Measurements from ENCODE around the gene CXCR4.

CXCR4 gene

GRCh38 chr2:136117909-136118818 lies at the start of gene CXCR4:
Gene CXCR4, minus strand, starts transcription at chr2:136118149. Its CDS starts 89 bp downstream, at chr2:136118060.
- peak; percentile 82 for DNase-seq

GRCh38 chr2:136164280-136164776 lies 46.4 kb upstream of the CXCR4 start:
- DNase-seq: no peak

- no peak for DNase-seq
Measured at GRCh38 chr2:136162438-136162837, 44.5 kb upstream of the CXCR4 start.

- no peak for DNase-seq
Measured at GRCh38 chr2:136156411-136156810, 38.5 kb upstream of the CXCR4 start.

- DNase-seq: no peak
Measured at GRCh38 chr2:136154384-136154783, 36.4 kb upstream of the CXCR4 start.

GRCh38 chr2:136151021-136151971 lies 33.3 kb upstream of the CXCR4 start:
- DNase-seq: no peak

GRCh38 chr2:136149011-136149410 lies 31.1 kb upstream of the CXCR4 start:
- no peak for DNase-seq

GRCh38 chr2:136146564-136146963 lies 28.6 kb upstream of the CXCR4 start:
- DNase-seq: no peak

- DNase-seq: no peak
Measured at GRCh38 chr2:136143603-136144451, 25.9 kb upstream of the CXCR4 start.

GRCh38 chr2:136141510-136142149 lies 23.7 kb upstream of the CXCR4 start:
- no peak for DNase-seq

- DNase-seq: no peak
Measured at GRCh38 chr2:136139631-136140030, 21.7 kb upstream of the CXCR4 start.

GRCh38 chr2:136137982-136138381 lies 20.0 kb upstream of the CXCR4 start:
- no peak for DNase-seq

- DNase-seq: no peak
Measured at GRCh38 chr2:136136931-136137330, 19.0 kb upstream of the CXCR4 start.

GRCh38 chr2:136135921-136136906 lies 18.3 kb upstream of the CXCR4 start:
- DNase-seq: no peak

GRCh38 chr2:136135462-136135861 lies 17.5 kb upstream of the CXCR4 start:
- no peak for DNase-seq

- DNase-seq: no peak
Measured at GRCh38 chr2:136134126-136134525, 16.2 kb upstream of the CXCR4 start.

- DNase-seq: no peak
Measured at GRCh38 chr2:136133586-136133985, 15.6 kb upstream of the CXCR4 start.

GRCh38 chr2:136133176-136133575 lies 15.2 kb upstream of the CXCR4 start:
- no peak for DNase-seq

GRCh38 chr2:136132825-136133155 lies 14.8 kb upstream of the CXCR4 start:
- DNase-seq: no peak

GRCh38 chr2:136131961-136132824 lies 14.2 kb upstream of the CXCR4 start:
- DNase-seq: peak; percentile 41

Data from femur (tissue), 1 donor.